Measurements from ENCODE around the gene HIBADH.

- TF ChIP-seq CTCF (conservative IDR thresholded peaks at IDR 0.05; ENCODE audit: low read length) (no peak), EZH2phosphoT487 (IDR thresholded peaks at IDR 0.05; ENCODE audit: borderline replicate concordance, low read depth, low read length) (no peak)
Observed at GRCh38 chr7:27712217-27712616, 49.5 kb upstream of the HIBADH start.
